ENCODE results near the gene CEP152.

CEP152 gene

DNA sequence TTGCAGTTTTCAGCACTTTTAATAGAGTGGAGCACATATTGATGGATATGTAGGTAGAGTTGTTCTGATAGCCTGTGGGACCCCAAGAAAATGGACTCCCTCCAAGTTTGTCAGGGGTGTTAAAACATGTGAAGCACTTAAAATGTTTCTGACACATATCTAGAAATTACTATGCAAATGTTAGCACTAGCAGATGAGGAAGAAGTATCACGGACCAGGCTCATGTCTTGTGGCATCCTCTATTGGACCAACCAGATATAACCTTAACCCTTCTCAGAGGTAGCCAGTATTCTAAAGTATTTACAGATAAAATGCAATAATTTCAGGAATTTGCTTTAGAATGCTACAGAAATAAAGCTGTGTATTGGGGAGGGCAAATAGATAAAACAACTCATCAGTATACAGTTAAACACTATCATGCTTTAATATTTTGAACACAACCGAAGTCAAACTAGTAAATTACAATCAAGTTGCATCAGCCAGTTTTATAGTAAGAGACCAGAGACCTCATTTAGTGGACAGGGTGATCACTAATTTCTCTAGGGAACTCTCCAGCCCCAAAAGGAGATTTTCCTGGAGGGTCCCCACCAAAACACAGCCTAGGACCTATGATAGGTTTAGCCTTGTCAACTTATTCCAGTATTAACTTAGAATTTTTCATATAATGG lies 108.2 kb downstream of the CEP152 start:
- no peak for DNase-seq

DNA sequence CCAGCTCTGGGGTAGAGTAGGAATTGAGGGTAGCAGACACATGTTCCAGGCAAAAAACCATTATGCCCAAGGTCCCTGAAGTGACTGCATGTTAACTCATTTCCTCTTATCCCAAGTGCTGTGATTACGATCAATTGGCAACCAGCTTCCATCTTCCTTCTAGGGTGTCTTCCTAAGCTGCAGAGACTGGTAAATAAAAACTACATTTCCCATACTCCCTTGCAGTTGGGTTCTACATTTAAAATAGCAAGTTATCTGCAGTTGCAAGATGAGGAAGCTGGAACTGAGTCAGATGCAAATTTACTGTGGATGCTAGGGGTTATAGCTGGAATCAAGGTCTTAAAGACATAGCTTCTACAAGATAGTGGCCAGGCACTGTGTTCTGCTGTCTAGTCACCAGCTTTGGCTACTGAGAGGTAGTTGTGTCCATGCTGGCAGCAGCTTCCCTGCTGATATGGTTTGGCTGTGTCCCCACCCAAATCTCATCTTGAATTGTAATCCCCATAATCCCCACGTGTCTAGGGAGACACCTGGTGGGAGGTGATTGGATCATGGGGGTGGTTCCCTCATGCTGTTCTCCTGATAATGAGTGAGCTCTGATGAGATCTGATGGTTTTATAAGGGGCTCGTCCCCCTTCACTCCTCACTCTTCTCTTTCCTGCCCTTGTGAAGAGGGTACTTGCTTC lies 114.1 kb downstream of the CEP152 start:
- no peak for DNase-seq

DNA sequence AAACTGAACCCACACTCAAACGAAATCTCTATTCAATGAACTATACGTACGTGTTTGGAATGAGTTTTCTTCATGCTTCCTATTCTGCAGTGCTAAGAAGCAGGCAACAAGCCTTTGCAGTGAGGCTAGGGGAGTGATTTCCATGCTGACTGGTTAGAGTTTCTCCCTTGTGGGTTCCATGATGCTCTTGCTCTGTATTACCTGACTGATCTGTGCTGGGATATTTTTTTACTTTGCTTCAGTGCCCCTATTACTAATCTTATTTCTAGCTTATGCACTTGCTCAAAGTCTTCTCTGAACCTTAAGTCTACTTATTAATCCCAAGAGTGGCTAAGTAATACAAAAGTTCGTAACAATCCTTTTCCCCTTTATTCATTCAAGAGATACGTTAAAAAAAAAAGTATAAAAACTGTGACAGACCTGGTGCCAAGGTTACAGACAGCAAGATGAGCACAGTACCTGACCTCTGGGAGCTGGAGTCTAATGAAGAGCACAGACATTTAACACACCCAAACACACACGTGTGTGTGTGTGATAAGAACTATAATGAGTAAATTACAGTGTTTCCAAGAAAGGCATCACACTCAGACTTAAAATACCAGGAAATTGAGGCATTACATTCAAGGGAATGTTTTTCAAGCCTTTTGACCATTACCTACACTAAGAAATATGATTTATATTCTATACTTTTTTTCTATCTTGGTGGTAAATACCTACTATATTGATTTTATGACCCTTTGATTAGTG lies 114.9 kb downstream of the CEP152 start:
- DNase-seq, result no peak

DNA sequence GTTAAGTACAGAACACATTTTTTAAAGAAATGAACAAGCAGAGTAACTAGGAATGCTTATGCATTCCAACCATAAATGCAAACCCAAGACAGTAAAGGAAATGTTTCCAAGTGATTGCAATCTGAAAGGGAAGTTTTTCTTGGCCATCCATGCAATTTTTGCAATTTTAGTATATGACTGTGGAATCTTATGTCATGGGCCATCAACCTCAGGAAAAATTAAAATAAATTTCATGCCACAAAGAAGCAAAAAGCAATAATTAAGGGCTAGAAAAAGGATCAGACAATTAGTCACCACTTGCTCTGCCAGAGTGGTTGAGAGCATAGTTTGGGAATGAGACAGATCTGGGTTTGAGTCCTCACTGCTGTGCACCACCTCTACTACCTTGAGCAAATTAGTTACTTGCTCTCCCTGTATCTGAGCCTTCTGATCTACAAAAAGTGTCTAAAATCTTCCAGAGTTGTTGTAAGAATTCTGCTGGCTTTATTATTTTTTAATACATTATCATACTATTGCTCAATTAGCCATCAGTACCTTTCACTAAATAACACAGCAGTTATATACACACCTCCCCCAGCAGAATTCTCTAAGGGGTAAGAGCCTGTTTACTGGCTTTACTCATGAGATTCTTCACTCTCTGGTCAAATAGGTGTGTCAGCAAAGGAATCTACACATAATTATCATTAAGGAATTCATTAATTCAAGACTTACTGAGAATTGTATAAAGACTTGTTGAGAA lies 115.6 kb downstream of the CEP152 start:
- no peak for DNase-seq

DNA sequence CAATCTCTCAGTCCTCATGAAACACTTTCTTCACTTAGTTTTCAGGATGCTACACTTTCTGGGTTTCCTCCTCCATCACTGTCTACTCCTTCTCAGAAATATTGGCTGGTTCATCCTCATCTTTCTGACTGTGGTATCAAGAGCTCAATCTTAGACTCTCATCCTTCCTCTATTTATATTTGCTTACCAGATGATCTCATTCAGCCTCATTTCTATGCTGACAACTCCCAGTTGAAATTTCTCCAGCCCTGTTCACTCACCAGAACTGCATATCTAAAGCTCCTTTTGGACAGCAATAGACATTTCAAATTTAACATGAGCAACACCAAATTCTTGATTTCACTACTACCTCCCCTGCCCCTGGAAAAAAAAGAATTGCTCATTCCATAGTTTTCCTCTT lies 117.4 kb downstream of the CEP152 start:
- DNase-seq, result no peak

DNA sequence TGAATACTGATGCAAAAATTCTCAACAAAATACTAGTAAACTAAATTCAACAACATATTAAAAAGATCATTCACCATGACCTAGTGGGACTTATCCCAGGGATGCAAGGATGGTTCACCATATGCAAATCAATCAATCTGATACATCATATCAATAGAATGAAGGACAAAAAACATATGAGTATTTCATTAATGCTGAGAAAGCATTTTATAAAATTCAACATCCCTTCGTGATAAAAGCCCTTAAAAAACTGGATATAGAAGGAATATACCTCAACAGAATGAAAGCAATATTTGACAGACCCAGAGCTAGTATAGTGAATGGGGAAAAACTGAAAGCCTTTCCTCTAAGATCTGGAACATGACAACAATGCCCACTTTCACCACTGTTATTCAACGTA lies 122.4 kb downstream of the CEP152 start:
- DNase-seq, result no peak
